NK-92 (cell line): ENCODE data around the gene TMEM169.

Source experiments
- DNase-seq: peaks from one replicate; lab custom pipeline; 2025; ENCODE audit not compliant: unreplicated experiment; lab: John Stamatoyannopoulos, UW

Gene TMEM169

GRCh38 chr2:216081487-216082116 is at the start of gene TMEM169, which contains the start of gene PECR:
Gene TMEM169 (plus strand): TSS chr2:216081919. CDS start chr2:216095964, 14,045 bp downstream.
Gene PECR (minus strand): TSS chr2:216081809. CDS start chr2:216081741, 68 bp downstream.
- DNase-seq, result no peak

DNA sequence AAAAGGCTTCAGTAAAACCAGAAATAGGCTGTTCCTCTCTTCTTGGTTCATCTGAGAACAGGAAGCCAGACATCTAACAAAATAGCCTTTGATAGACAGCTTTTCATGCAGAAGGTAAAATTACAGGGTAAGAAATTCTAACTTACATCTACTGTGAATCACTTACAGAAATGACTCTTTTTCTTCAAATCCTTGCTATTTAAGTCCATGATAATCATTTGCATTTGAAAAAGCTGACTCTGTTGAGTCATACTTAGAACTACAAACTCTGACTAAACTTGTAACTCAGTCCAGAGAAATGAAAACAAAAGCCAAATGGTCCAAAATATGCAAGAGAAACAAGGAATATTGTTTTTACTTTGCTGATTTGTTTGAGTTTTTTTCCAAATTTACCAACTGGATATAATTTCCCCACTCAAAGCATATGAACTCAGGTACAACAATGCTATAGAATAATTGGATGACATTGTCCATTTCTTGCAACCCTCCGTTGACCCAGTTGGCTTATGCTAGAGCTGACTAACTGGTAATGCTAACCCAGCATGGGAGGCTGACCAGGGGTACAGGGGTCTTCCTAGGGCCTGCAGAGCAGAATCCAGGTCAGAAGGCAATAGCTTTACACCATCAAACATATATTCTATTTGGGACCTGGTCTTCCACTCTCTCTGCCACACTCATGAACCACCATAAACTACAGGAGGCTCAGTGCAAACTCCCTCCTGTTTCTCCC is 49.6 kb upstream of the TMEM169 start:
- no peak for DNase-seq

DNA sequence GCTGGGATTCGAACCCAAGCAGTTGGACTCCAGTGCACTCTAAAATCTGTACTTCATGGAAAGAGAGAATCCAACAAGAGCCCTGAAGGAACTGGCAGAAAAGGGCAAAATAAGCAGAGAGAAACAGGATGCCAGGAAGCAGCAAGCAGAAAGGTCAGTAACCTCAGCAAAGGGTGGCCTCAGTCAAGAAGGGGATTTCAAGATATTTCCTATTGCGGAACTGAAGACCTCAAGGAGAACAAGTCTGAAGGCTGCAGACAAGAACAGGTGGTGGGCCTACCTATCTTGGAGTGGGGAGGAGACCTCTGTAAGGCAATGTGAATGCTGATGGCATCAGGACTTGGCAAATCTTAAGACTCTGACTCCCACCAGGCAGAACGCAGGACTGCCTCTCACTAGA is 48.3 kb upstream of the TMEM169 start:
- DNase-seq, result no peak

DNA sequence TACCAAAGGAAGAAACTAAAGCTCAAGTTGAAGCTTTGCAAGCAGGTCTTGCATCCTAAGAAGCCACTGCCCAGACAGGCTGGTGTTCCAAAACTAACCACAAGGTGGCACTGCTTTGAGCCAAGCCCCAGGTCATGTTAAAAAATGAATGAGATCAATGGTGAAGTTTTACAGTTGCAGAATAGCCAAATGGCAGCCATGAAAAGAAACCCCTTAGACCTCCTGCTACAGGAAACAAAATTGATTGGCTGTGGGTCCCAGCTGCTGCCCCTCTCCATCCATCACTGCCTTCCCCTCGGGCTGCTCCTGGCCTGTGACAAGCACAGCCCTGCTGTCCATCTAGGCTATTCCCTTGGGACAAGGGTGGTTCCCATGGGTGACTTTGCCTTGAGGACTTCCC is 47.7 kb upstream of the TMEM169 start:
- peak; percentile 7 for DNase-seq

GRCh38 chr2:216039918-216040317 is 41.8 kb upstream of the TMEM169 start:
- DNase-seq, result no peak

- no peak for DNase-seq
Measured at GRCh38 chr2:216041438-216041837, 40.3 kb upstream of the TMEM169 start.

DNA sequence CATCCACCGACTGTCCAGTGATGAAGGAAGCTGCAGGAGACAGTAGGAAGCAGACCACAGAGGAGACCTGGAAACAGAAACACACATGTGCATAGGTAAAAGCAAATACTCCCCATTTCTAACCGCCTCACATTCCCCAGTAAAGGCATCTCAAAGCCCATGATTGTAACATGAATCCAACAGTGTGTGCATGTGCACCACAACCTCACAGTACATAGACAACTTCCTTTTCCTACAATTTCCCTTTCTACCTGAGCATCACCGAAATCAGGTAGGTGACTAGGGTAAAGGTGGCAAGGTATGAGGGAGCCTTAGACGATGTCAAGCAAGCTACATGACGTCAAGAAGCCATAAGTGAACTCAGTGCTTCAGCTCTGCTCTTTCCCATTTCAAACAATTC is 37.8 kb upstream of the TMEM169 start:
- DNase-seq, result no peak

DNA sequence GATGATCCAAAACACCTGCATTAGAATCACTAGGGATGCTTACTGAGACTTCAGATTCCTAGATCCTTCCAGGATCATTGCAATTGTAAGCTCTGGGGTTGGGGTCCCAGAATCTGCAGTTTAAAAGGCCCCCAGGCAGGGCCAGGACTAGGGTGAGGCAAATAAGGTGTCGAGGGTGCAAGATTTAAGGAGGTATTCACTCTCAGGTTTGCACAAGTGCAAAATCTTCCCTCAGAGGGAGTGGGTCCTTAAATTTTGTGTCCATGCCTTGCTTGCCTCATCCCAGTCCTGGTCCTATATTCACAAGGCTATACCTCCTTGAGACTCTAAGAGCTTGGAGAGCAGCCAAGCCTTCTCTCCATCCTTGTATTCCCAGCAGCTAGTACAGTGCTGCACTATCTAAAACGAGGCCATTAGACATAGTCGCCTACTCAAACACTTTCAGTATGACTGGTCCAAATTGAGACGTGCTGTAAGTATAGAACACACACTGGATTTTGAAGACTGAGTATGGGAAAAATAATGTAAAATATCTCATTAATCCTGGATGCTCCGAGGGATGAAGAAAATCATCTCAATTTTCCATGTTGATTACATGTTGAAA is 36.7 kb upstream of the TMEM169 start:
- no peak for DNase-seq

DNA sequence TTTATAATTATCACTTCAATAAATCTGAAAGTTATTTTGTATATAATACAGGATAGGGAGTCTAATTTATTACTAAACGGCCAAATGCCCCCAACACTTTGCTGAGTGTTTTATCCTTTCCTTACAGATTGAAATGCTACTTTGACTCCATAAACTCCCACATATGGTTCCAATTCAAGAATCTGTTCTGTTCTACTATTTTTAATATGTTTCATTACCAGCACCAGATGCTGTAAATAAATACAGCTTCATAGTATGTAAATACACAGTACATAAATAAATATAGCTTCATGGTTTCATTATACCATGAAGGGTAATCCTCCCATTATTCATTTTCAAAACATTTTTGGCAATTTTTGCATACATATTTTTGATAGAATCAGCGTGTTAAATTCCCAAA is 34.3 kb upstream of the TMEM169 start:
- DNase-seq, result no peak

DNA sequence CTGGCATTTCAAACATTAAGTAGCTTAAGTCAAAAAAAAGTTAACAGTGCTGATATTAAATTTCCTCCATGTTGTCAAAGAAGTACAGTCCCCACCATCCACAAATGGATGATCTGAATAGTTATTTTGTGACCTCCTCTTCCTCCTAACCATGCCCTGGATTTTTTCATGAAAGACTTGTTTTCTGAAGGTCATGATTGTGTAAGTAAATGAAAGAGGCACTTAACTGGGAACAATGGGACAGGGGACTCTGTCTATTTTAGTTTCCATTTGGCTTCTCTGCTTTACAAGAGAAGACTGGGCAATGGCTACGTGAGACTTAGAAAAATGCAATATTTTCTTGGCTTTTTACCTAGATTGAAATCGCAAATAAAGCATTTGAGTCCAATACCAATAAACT is 32.3 kb upstream of the TMEM169 start:
- DNase-seq, result no peak

DNA sequence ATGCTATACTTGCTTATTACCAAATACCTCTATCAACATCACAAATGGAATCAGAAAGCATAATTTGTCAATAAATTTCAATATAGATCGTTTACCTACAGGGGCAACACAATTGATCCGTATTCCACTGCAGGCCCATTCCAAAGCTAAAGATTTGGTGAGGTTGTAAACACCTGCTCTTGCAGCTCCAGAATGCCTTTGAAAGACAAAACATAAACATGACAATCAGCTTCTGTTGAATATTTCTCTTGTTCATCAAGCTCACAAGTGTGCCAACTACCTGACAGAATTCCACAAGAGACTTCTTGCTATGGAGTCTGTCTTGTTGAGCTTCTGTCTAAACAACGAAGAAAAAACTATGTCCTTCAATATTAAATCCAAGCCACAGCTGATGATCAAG is 30.4 kb upstream of the TMEM169 start:
- DNase-seq, result no peak

- no peak for DNase-seq
Measured at GRCh38 chr2:216052420-216052819, 29.3 kb upstream of the TMEM169 start.

DNA sequence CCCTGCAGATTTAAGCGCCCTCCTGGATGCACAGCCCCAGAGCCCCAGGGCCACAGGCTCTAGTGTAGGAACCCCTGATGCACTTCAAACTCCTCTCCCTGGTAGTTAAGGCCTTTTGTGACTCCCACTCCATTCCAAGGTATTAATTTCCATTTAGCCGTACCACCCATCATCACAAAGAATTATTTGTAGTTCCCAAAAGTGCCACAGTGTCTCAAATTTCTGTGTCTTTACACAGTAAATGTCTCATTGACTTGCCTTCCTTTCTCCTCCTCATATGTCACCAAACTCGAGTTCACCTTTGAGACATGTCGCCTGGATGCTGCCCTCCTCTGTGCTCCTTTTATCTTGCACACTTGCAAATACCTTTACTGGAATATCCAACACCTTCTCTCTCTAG is 26.0 kb upstream of the TMEM169 start:
- DNase-seq, result no peak

GRCh38 chr2:216056739-216057138 is 25.0 kb upstream of the TMEM169 start:
- DNase-seq, result no peak

DNA sequence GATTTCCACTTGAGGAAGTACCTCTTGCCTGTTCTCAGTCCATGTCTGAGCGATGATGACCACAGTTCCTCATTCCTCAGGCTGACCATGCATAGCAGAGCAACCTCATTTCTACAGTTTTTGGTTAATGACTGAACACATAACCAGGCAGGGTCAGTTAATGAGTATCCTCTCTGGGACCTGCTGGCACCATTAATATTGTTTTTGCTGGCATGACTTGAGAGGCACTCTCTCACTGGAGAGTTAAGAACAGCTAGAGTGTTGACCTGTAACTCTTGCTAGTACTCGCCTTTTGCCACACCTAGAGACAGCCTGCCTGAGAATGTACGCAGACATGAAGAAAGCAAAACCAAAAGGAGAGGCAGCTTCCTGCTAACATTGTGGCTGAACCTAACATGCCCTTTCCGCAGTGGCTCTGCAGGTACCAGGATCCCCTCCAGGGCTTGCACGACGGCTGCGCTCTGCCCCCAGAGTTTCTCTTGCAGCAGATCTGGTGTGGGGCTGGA is 24.0 kb upstream of the TMEM169 start:
- DNase-seq, result no peak

DNA sequence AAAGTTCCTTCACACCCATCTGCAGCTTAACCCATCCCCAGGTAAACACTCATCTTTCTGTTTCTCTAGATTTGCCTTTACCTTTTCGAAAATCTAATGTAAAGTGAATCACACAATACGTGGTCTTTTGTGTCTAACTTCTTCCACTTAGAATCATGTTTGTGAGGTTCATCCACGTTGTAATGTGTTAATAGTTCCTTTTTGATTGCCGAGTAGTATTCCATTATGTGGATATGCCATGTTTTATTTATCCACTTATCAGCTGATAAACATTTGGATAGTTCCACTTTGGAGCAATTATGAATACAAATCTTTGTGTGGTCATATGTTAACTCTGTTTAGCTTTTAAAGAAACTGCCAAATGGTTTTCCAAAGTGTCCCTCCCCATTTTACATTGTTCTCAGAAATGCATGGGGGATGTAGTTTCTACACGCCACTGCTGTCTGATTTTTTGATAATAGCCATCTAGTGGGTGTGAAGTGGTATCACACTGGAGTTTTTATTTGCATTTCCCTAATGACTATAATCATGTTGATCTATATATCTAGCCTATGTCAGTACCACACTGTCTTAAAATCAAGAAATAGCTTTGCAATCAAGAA is 22.4 kb upstream of the TMEM169 start:
- no peak for DNase-seq

DNA sequence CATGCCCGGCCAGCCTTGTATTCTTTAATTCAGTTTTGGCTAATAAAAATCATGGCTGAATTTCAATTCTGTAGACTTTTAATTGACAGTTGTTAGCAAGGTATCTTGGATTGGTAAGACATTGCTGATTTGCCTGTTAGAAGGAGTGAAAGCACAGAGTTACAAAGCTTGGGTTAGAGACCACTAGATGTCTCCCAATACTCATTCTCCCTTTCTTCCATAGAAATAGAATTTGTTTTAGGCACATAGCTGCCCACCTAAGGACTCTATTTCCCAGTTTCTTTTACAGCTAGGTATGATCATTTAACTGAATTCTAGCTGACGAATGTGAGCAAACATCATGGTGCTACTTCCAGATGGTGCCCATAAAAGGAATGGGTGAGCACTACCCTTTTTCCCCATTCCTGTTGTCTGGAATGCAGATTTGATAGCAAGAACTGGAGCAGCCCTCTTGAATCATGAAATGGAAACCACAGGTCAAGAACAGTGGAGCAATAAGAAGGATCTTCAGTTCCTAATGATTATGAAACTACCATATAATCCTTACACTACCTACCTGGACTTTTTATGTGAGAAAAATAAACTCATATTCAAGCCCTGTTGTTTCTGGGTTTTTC is 17.6 kb upstream of the TMEM169 start:
- DNase-seq, result no peak

DNA sequence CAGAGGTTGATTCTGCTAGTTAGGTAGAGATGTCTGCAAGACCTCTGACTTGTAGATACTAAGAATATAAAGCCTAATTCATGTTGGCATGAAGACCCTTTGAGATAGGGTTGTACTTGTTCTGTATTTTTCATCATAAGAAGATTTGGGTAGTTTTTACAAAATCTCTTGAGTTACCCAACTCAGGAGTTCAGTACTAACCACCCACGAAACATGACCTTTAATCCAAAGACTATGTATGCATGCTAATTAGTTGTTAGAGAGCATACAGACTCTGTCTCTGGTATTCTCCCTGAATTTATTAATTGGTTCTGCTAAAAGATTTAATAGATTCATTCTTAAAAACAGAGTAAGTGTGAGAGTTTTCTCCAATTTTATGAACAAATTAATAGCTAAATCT is 17.1 kb upstream of the TMEM169 start:
- no peak for DNase-seq

GRCh38 chr2:216066230-216066629 is 15.5 kb upstream of the TMEM169 start:
- no peak for DNase-seq

DNA sequence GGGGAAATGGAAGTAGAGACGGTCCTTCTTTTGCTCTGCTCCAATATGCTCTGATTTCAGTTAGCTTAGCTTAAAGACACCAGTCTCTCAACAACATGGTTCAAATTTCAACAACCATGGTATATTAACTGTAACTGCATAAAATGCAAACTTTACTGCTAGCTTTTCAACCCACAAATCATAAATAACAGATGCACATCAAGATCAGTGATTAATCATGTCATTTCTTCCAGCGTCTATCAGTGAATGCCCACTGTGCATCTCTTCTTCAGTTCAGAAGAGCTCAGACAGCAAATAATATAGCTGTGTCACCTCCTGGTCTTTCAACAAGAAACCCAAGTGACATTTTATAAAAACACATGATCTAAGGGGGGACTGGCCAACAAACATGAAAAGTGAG is 12.7 kb upstream of the TMEM169 start:
- DNase-seq, result no peak

GRCh38 chr2:216070195-216070594 is 11.5 kb upstream of the TMEM169 start:
- no peak for DNase-seq
